GM12878 (cell line): ENCODE results near the gene ATG10. TPM values are rescaled to one million over a fixed set of nuclear protein-coding genes. Genes with fewer than 3 reads are reported as not detected.

ENCODE experiments used
- ATAC-seq: fragments of 200-7000 bp; cut with Tn5 transposase; 3 replicates; pipeline ENCODE4 v1.9.1; 2020; ENCODE audit warnings: mild to moderate bottlenecking, moderate library complexity
- Bru-seq: library from RNA; stranded (reverse); fragments of 400-500 nt; gene quantifications from one replicate; lab custom pipeline; 2021; lab: Mats Ljungman, UMichigan
- BruChase-seq, 2 experiments: library from RNA; stranded (reverse); fragments of 400-500 nt; gene quantifications; one replicate each; lab custom pipeline; 2021; lab: Mats Ljungman, UMichigan
- BruUV-seq: library from RNA; stranded (reverse); fragments of 400-500 nt; replicated peaks from 2 replicates; lab custom pipeline; 2021; lab: Mats Ljungman, UMichigan
- CTCF ChIA-PET: fragments of 300-600 bp; sonication (Branson Sonifier 250); formaldehyde crosslinking; extraction: SDS; loops from one replicate; lab custom pipeline; 2021; ENCODE audit warnings: inconsistent platforms; lab: Yijun Ruan, JAX
- POLR2A ChIA-PET: fragments of 350-600 bp; formaldehyde crosslinking; extraction: SDS; loops from one replicate; lab custom pipeline; 2021; ENCODE audit warnings: inconsistent platforms; lab: Charles Lee
- RAD21 ChIA-PET: fragments of 300-600 bp; sonication (Branson Sonifier 250); formaldehyde crosslinking; loops from one replicate; lab custom pipeline; 2023; ENCODE audit warnings: antibody characterized with exemption; ENCODE audit not compliant: unreplicated experiment; lab: Charles Lee
- SMC1A ChIA-PET: fragments of 300-600 bp; sonication (Branson Sonifier 250); formaldehyde crosslinking; loops from one replicate; lab custom pipeline; 2023; ENCODE audit not compliant: unreplicated experiment, uncharacterized antibody; lab: Charles Lee
- DNase-seq: peaks from one replicate; pipeline ENCODE4 v3.0.0-alpha.2; 2011; ENCODE audit warnings: low read depth, low spot score
- FAIRE-seq: peaks from 3 replicates; lab custom pipeline; 2011; peaks lifted over from hg19 to GRCh38; lab: Jason Lieb, UNC
- H2AFZ ChIP-seq: 2 replicates; pipeline ENCODE4 v1.6.0; 2011; ENCODE audit warnings: low read depth, low read length, control low read depth; ENCODE audit not compliant: control insufficient read depth
- H3K27ac ChIP-seq: 2 replicates; pipeline ENCODE4 v1.5.1; 2011; ENCODE audit warnings: control low read depth; ENCODE audit not compliant: control insufficient read depth, insufficient read depth
- H3K27me3 ChIP-seq, 2 experiments: replicated peaks in 1 of 2; 2 replicates each; pipeline versions ENCODE4 v1.6.0 to v1.6.1; 2011; ENCODE audit warnings: low read length in 1 of 2; ENCODE audit not compliant: control insufficient read depth in 2 of 2, insufficient read depth in 2 of 2
- H3K36me3 ChIP-seq, 2 experiments: 2 replicates each; pipeline ENCODE4 v1.5.1; 2011; ENCODE audit warnings: low read length in 1 of 2; ENCODE audit not compliant: control insufficient read depth in 2 of 2, insufficient read depth in 2 of 2
- H3K4me1 ChIP-seq: 2 replicates; pipeline ENCODE4 v1.6.1; 2011; ENCODE audit warnings: mild to moderate bottlenecking, low read length, moderate library complexity, mixed read lengths; ENCODE audit not compliant: control insufficient read depth, insufficient read depth
- H3K4me2 ChIP-seq: 2 replicates; pipeline ENCODE4 v1.6.0; 2011; ENCODE audit warnings: control low read depth; ENCODE audit not compliant: control insufficient read depth, insufficient read depth
- H3K4me3 ChIP-seq: fragments of 200-600 bp; sonication (generic); 2 replicates; pipeline ENCODE4 v1.5.1; 2016
- H3K79me2 ChIP-seq: 2 replicates; pipeline ENCODE4 v1.6.0; 2011; ENCODE audit warnings: low read length; ENCODE audit not compliant: control insufficient read depth, insufficient read depth
- H3K9ac ChIP-seq: 2 replicates; pipeline ENCODE4 v1.8.0; 2011; ENCODE audit warnings: low read length, control low read depth, mixed read lengths; ENCODE audit not compliant: control insufficient read depth, insufficient read depth
- H3K9me3 ChIP-seq: replicated peaks from 3 replicates; pipeline ENCODE4 v1.5.1; 2011; ENCODE audit warnings: mild to moderate bottlenecking, low read length; ENCODE audit not compliant: control insufficient read depth, insufficient read depth
- H4K20me1 ChIP-seq: 2 replicates; pipeline ENCODE4 v1.6.0; 2011; ENCODE audit not compliant: control insufficient read depth, insufficient read depth
- BACH1 ChIP-seq: fragments of 450-650 bp; IDR thresholded peaks from 2 replicates; pipeline ENCODE4 v1.6.1; 2017; ENCODE audit warnings: mild to moderate bottlenecking, borderline replicate concordance
- BHLHE40 ChIP-seq, 2 experiments: fragments of 450-650 bp in 1 of 2; IDR thresholded peaks; 2 replicates each; pipeline ENCODE4 v1.6.1; 2011 to 2017; ENCODE audit warnings: low read depth in 2 of 2, borderline replicate concordance in 1 of 2, improper control_type of control experiment in 1 of 2, low read length in 1 of 2, mild to moderate bottlenecking in 1 of 2
- DPF2 ChIP-seq: fragments of 450-650 bp; IDR thresholded peaks from 2 replicates; pipeline ENCODE4 v1.6.1; 2017; ENCODE audit warnings: mild to moderate bottlenecking
- EGR1 ChIP-seq, 2 experiments: IDR thresholded peaks; 1 replicate in 1 of 2; 2 replicates in 1 of 2; pipeline ENCODE4 v1.6.1; 2011 to 2012; ENCODE audit warnings: low read depth in 2 of 2, low read length in 2 of 2, borderline replicate concordance in 1 of 2, mild to moderate bottlenecking in 1 of 2, moderate library complexity in 1 of 2
- ESRRA ChIP-seq: IDR thresholded peaks from 2 replicates; pipeline ENCODE4 v1.6.1; 2012; ENCODE audit warnings: mild to moderate bottlenecking, low read length, improper control_type of control experiment
- IKZF2 ChIP-seq, 2 experiments: fragments of 450-650 bp; IDR thresholded peaks; 2 replicates each; pipeline ENCODE4 v1.6.1; 2017; ENCODE audit warnings: mild to moderate bottlenecking in 2 of 2, moderate library complexity in 2 of 2
- MXI1 ChIP-seq: fragments of 150-350 bp; IDR thresholded peaks from 2 replicates; pipeline ENCODE4 v1.6.1; 2011; ENCODE audit warnings: low read depth, mild to moderate bottlenecking, inconsistent platforms, low read length, improper control_type of control experiment
- NR2C2 ChIP-seq: IDR thresholded peaks from 2 replicates; pipeline ENCODE4 v1.6.1; 2011; ENCODE audit warnings: borderline replicate concordance, low read depth; ENCODE audit not compliant: control insufficient read depth, insufficient read length
- NR2F1 ChIP-seq: fragments of 450-650 bp; conservative IDR thresholded peaks from 2 replicates; pipeline ENCODE4 v1.6.1; 2017; ENCODE audit warnings: mild to moderate bottlenecking
- POLR2AphosphoS2 ChIP-seq: IDR thresholded peaks from 2 replicates; pipeline ENCODE4 v1.6.1; 2011; ENCODE audit warnings: low read depth, mild to moderate bottlenecking, low read length, improper control_type of control experiment, moderate library complexity
- POU2F2 ChIP-seq: IDR thresholded peaks from 3 replicates; pipeline ENCODE4 v1.6.1; 2011; ENCODE audit warnings: low read depth, mild to moderate bottlenecking, low read length, borderline replicate concordance
- RAD21 ChIP-seq: IDR thresholded peaks from 2 replicates; pipeline ENCODE4 v1.6.1; 2011; ENCODE audit warnings: mild to moderate bottlenecking, low read depth, low read length, moderate library complexity; ENCODE audit not compliant: insufficient read depth
- RBBP5 ChIP-seq: fragments of 200-600 bp; sonication (generic); conservative IDR thresholded peaks from 2 replicates; pipeline ENCODE4 v1.6.1; 2016
- SIN3A ChIP-seq: IDR thresholded peaks from 2 replicates; pipeline ENCODE4 v1.6.1; 2012; ENCODE audit warnings: low read depth, low read length, improper control_type of control experiment
- STAT1 ChIP-seq: fragments of 450-650 bp; conservative IDR thresholded peaks from 2 replicates; pipeline ENCODE4 v1.6.1; 2014; ENCODE audit warnings: antibody characterized with exemption, mild to moderate bottlenecking
- TAF1 ChIP-seq: IDR thresholded peaks from 2 replicates; pipeline ENCODE4 v1.6.1; 2011; ENCODE audit warnings: mild to moderate bottlenecking, low read depth, low read length, borderline replicate concordance
- WGBS: methylation state at CpG from one replicate; pipeline ENCODE4 v1.1.6; 2016; ENCODE audit warnings: low lambda C conversion rate; ENCODE audit not compliant: insufficient replicate concordance, insufficient coverage; ENCODE audit errors: missing lambda C conversion rate; 5-methylcytosine and 5-hydroxymethylcytosine counted together
- in situ Hi-C: fragments of 300-500 bp; cut with MboI; formaldehyde crosslinking; loops from 9 replicates; pipeline ENCODE4 v1.14.3; 2018; ENCODE audit warnings: mixed read lengths
- intact Hi-C: fragments of 100-400 bp; cut with micrococcal nuclease; formaldehyde crosslinking; loops from one replicate; pipeline ENCODE4 v1.14.2; 2022; ENCODE audit not compliant: unreplicated experiment
- long read RNA-seq, 2 experiments: library from polyadenylated mRNA; unstranded; transcript quantifications; one replicate each; pipeline ENCODE4 v2.0.0, GENCODE V29; 2019 to 2020
- polyA minus RNA-seq, 3 experiments: library from RNA; depleted of rRNA, polyadenylated mRNA; stranded (reverse); fragments of >200 nt; gene quantifications; 2 replicates each; pipeline ENCODE4 v1.2.3, GENCODE V29; 2011
- polyA plus RNA-seq, 11 experiments: library from polyadenylated mRNA; depleted of rRNA in 4 of 11; unstranded in 6 of 11; stranded (reverse) in 5 of 11; fragments of >200 nt; fragmentation: Nextera tagmentation in 4 of 11; fragmentation: Illumina TruSeq in 1 of 11; extraction: Ambion mirVana in 4 of 11; extraction: Trizol in 1 of 11; gene quantifications; 1 replicate in 1 of 11; 2 replicates in 10 of 11; pipeline versions ENCODE4 v1.2.1 to v1.2.3, GENCODE V29; 2011 to 2016; ENCODE audit warnings: inconsistent platforms in 2 of 11, missing spikeins in 2 of 11, low read depth in 1 of 11
- total RNA-seq, 4 experiments: library from RNA; depleted of rRNA in 3 of 4; stranded (reverse); fragments of >200 nt in 3 of 4; fragmentation: Illumina TruSeq in 1 of 4; extraction: Trizol in 1 of 4; gene quantifications; 2 replicates each; pipeline versions ENCODE4 v1.2.1 to v1.2.3, GENCODE V29; 2013 to 2021
- TF ChIP-seq, protein P1 (sequence below): fragments of 450-650 bp; IDR thresholded peaks from 2 replicates; pipeline ENCODE4 v1.6.1; 2017; ENCODE audit warnings: low read depth, mild to moderate bottlenecking, moderate library complexity

Gene ATG10
- 12.1 TPM in 2 replicates for total RNA-seq (2013; cell fraction: nucleolus; rRNA removed)
- total RNA-seq (2014; rRNA removed) (4.9 and 8.1 TPM in 2 replicates), total RNA-seq (2014; rRNA removed; fragmentation: Illumina TruSeq; extraction: Trizol) (5.8 and 6.7 TPM in 2 replicates), total RNA-seq (2021) (4.2 and 4.6 TPM in 2 replicates), polyA plus RNA-seq (2011; rRNA removed) (4.3 and 6.1 TPM in 2 replicates), polyA plus RNA-seq (2014; fragmentation: Illumina TruSeq; extraction: Trizol) (6.3 and 11.8 TPM in 2 replicates), polyA plus RNA-seq (2014; fragmentation: Nextera tagmentation; extraction: Ambion mirVana) (1 to 10 TPM; 7.5 to 9.0 TPM), polyA plus RNA-seq (2014; rRNA removed) (3.6 and 3.8 TPM in 2 replicates), polyA plus RNA-seq (2016; fragmentation: Nextera tagmentation; extraction: Ambion mirVana) (10 to 100 TPM; 13.3 to 14.4 TPM), polyA minus RNA-seq (2011; rRNA and poly(A)+ RNA removed) (5.5 and 7.7 TPM in 2 replicates), Bru-seq, nascent RNA (percentile 57 among the genes with signal in this experiment), BruChase-seq, experiment 1, labeled RNA remaining after a 6-hour chase (percentile 51 among the genes with signal in this experiment), BruChase-seq, experiment 2, labeled RNA remaining after a 2-hour chase (percentile 57 among the genes with signal in this experiment)
- polyA plus RNA-seq (2011; ENCODE audit: low read depth) = 8.6 TPM
- polyA plus RNA-seq (2011; cell fraction: cytosol; rRNA removed) = 1.7 and 2.0 TPM in 2 replicates
- polyA plus RNA-seq (2011; cell fraction: nucleus; rRNA removed) = 2.4 and 2.9 TPM in 2 replicates
- polyA plus RNA-seq (2012) = 6.3 TPM in 2 replicates
- polyA minus RNA-seq (2011; cell fraction: cytosol; rRNA and poly(A)+ RNA removed) = 5.1 TPM in 2 replicates
- 12.0 and 20.5 TPM in 2 replicates for polyA minus RNA-seq (2011; cell fraction: nucleus; rRNA and poly(A)+ RNA removed)
- long read RNA-seq, experiment 1, partial matches to known transcripts = 3 of 9 reads
- long read RNA-seq, experiment 1, other reads (novel, unspliced or antisense) = 3 of 9 reads
- long read RNA-seq, experiment 2, transcript ATG10-201 (8 exons, 3,033 nt) = major isoform, 6 of 37 reads
- long read RNA-seq, experiment 2, partial matches to known transcripts = 0 of 37 reads
- long read RNA-seq, experiment 2, other reads (novel, unspliced or antisense) = 30 of 37 reads

DNA sequence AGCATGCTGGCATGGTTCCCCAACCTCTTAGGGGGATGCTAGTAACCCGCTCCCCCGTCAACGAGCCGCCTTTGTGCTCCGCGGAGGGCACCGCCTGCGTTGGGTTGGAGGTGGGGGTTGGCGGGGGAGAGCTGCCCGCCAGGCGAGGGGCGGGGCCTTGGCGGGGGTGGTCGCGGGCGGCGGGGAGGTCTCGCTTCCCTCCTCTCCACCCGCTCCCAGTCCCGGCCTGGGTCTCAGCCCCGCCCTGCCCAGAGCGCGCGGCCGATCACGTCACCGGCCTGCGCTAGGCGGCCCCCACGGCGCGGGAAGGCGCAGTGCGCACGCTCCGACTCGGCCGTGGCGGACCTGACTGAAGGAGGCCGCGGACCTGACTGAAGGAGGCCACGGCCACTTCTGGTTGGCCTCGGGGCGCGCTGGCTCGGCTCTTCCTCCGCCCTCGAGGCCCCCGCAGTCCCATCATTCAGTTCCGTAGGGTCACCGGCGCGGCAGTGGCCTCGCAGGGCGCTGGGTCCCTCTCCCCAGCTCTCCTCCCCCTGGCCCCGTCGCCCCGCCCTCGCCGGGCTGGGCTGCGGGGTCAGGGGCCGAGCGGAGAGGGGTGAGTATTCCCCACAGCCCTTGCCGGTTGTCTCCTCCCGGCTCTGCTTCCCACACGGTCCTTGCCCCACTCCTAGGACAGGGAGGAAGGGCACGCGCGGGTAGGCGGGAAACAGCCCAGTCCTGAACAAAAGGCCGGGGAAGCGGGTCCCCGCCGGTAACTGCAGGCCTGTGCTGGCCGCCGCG, at the start of gene ATG10:
Gene ATG10, plus strand, starts transcription at position 312 of the 780 bp plus-strand sequence. CDS start 15,548 bp downstream, outside the sequence.
- ChIA-PET POLR2A (interaction anchor here (1.0 kb wide), 1 partner anchor 120 kb away, joined by 4 read pairs; no protein-coding TSS in a partner anchor), RAD21 (interaction anchor here (0.6 kb wide), 1 partner anchor 193 kb away, joined by 3 read pairs; no protein-coding TSS in a partner anchor), CTCF (interaction anchor here (1.4 kb wide), 1 partner anchor 193 kb away, joined by 12 read pairs; no protein-coding TSS in a partner anchor), SMC1A (no interaction called here)
- Histone ChIP-seq H3K9ac (peak within 1 kb of the TSS; percentile 94), H2AFZ (peak within 1 kb of the TSS; percentile 93), H3K27ac (peak within 1 kb of the TSS; percentile 90), H3K4me2 (peak within 1 kb of the TSS; percentile 66), H3K4me1 (no peaks in the 10 kb centered on the region), H3K27me3 (no peaks in the 10 kb centered on the region), H4K20me1 (no peaks in the 10 kb centered on the region), H3K36me3 (no peaks in the 10 kb centered on the region; a peak in 1 of 4 replicates), H3K79me2 (peaks cover 8% of the 10 kb centered on the region), H3K4me3 (peak within 1 kb of the TSS; percentile 79), H3K9me3 (no peaks in the 10 kb centered on the region)
- no peak for FAIRE-seq
- peak; percentile 69 for DNase-seq
- intact Hi-C loops = loop anchor here (2.0 to 10.0 kb wide), 5 partner anchors 119 to 465 kb away; partner anchors contain the start of gene SSBP2
- in situ Hi-C loops = no loop called here
- peak; percentile 97 for ATAC-seq
- under 1% methylated on average over 39 of the region's 77 CpGs for WGBS
- no TSS peak for BruUV-seq
- TF ChIP-seq ESRRA = no peak
- TF ChIP-seq BACH1 = peak; percentile 58; the same call in 1 of the 2 replicates
- TF ChIP-seq, protein P1, sequence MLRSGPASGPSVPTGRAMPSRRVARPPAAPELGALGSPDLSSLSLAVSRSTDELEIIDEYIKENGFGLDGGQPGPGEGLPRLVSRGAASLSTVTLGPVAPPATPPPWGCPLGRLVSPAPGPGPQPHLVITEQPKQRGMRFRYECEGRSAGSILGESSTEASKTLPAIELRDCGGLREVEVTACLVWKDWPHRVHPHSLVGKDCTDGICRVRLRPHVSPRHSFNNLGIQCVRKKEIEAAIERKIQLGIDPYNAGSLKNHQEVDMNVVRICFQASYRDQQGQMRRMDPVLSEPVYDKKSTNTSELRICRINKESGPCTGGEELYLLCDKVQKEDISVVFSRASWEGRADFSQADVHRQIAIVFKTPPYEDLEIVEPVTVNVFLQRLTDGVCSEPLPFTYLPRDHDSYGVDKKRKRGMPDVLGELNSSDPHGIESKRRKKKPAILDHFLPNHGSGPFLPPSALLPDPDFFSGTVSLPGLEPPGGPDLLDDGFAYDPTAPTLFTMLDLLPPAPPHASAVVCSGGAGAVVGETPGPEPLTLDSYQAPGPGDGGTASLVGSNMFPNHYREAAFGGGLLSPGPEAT = 0 out of 2 replicates have a peak, but pooled peaks have one; percentile 39
- TF ChIP-seq POLR2AphosphoS2 = peak; percentile 87; the same call in 1 of the 2 replicates
- no peak for TF ChIP-seq RBBP5
- TF ChIP-seq POU2F2 = 0 out of 3 replicates have a peak, but pooled peaks have one; percentile 16
- peak; percentile 78; the same call in 1 of the 2 replicates for TF ChIP-seq DPF2
- TF ChIP-seq NR2F1 = peak; percentile 97
- TF ChIP-seq TAF1 = peak; percentile 65; the same call in 1 of the 2 replicates
- 0 out of 4 replicates have a peak, but pooled peaks of 1 of the 2 experiments have one; percentile 24 for TF ChIP-seq IKZF2 (IDR thresholded peaks at IDR 0.05)
- no peak for TF ChIP-seq RAD21
- TF ChIP-seq BHLHE40 (IDR thresholded peaks at IDR 0.05; ENCODE audit: borderline replicate concordance in 1 of 2, low read depth in 2 of 2, low read length in 1 of 2) = peak in 1 of 2 experiments; percentile 60; a peak in 2 of 4 replicates
- TF ChIP-seq STAT1 = 0 out of 2 replicates have a peak, but pooled peaks have one; percentile 47
- no peak; the same call in 1 of the 2 replicates for TF ChIP-seq MXI1
- TF ChIP-seq SIN3A = 0 out of 2 replicates have a peak, but pooled peaks have one; percentile 32
- TF ChIP-seq NR2C2 = no peak
- TF ChIP-seq EGR1 (IDR thresholded peaks at IDR 0.05; ENCODE audit: borderline replicate concordance in 1 of 2, low read depth in 2 of 2, low read length in 2 of 2) = peak in 1 of 2 experiments; percentile 47; a peak in 1 of 3 replicates
